Astrocyte (in vitro differentiated cells and primary cell): ENCODE results near the gene IFITM2.

Experiments used
- CTCF ChIP-seq: IDR thresholded peaks from 2 replicates; pipeline ENCODE4 v1.5.1; 2011; ENCODE audit warnings: low read depth, mild to moderate bottlenecking, inconsistent platforms, low read length, moderate library complexity; ENCODE audit not compliant: insufficient read depth
- EZH2 ChIP-seq: IDR thresholded peaks from 2 replicates; pipeline ENCODE4 v1.6.1; 2012; ENCODE audit warnings: mild to moderate bottlenecking, low read length, inconsistent platforms; ENCODE audit not compliant: insufficient read depth

- TF ChIP-seq CTCF (no peak), EZH2 (no peak)
Observed at GRCh38 chr11:336659-337198, 29.1 kb downstream of the IFITM2 start.
